ES-I3 (cell line): ENCODE measurements around the gene SRSF10.
"Not testable (repeated sequence)": the region's sequence is repeated elsewhere in the genome, so short reads cannot be mapped to it uniquely, and the experiment has no call there.

ENCODE experiments used
- H3K36me3 ChIP-seq: 2 replicates; pipeline ENCODE4 v1.6.1; 2013; ENCODE audit warnings: mild to moderate bottlenecking, low read length, control low read depth, moderate library complexity; ENCODE audit not compliant: insufficient read depth
- H3K4me1 ChIP-seq: 2 replicates; pipeline ENCODE4 v1.6.1; 2013; ENCODE audit warnings: mild to moderate bottlenecking, control low read depth, low read length; ENCODE audit not compliant: insufficient read depth
- H3K9ac ChIP-seq: 2 replicates; pipeline ENCODE4 v1.6.1; 2013; ENCODE audit warnings: low read depth, mild to moderate bottlenecking, low read length, moderate library complexity
- H3K9me3 ChIP-seq: 2 replicates; pipeline ENCODE4 v1.6.1; 2013; ENCODE audit warnings: mild to moderate bottlenecking, low read length, moderate library complexity; ENCODE audit not compliant: control insufficient read depth, insufficient read depth

Gene SRSF10

DNA sequence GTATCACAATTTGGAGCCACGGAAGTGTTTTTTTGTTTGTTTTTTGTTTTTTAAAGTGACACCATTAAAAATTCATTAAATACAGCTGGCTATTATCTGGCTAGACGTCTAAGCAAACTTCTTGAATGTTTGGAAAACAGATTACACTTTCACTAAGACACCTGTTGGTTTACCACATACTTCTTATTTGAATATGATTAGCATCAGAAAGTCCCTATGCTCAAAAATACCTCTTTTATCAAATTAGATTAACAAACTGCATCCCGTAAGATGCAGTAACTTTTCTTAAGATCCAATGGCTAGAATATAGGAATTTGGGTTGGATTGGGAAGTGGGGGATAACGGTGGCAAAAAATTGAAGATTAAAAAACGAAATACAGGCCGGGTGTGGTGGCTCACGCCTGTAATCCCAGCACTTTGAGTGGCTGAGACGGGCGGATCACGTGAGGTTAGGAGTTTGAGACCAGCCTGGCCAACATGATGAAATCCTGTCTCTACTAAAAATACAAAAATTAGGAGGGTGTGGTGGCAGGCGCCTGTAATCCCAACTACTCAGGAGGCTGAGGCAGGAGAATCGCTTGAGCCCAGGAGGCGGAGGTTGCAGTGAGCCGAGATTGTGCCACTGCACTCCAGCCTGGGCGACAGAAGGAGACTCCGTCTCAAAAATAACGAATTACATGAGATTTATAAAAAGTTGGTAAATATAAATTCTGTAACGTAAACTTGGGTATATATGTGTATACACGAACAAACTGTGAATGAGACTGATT, 21.9 kb downstream of the SRSF10 start:
- Histone ChIP-seq H3K4me1 (peaks cover 17% of the 10 kb centered on the region), H3K9ac (peak overlapping the region; percentile 95)
- H3K36me3 ChIP-seq, H3K9me3 ChIP-seq: not testable (repeated sequence)

DNA sequence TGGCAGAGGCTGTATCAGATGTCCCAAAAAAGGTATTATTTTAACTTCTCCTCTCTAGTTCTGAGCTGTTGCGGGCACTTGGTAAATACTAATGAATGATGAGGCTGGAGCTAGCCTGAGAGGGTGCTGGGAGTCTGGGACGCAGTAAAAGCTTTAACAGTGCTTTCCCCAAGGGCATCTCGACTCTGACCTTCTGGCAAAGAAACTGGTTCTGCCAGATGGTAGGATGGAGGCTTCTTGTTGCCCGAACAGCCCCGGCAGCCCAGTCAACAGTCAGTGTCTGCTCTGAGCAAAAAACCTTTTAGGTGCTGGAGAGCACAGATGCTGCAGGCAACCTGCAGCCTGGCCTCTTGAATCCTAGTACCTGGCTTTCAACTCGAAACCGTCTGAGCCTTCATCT, 23.0 kb downstream of the SRSF10 start:
- no peak overlapping the region for H3K9ac ChIP-seq
- H3K4me1 ChIP-seq = peaks cover 17% of the 10 kb centered on the region

DNA sequence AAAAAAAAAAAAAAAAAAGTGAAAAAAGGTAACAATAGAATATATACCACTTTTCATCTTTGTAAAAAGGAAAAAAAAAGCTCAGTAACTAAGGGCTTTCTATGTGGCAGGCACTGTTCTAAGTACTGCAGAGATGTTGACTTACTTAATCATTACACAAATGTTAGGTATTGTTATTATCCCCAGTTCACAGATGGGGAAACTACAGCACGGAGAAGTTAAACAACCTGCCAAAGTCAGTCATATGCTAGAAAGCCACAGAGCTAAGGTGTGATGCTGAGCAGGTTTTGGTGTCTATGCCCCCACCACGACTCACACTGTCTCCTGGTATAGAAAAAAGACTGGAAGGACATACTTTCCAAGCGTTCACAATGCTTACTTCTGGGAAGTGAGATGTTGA, 27.1 kb downstream of the SRSF10 start:
- H3K4me1 ChIP-seq = peaks cover 15% of the 10 kb centered on the region
- no peaks in the 10 kb centered on the region for H3K9me3 ChIP-seq
- H3K9ac ChIP-seq = no peak overlapping the region
- H3K36me3 ChIP-seq = no peaks in the 10 kb centered on the region

More for the DNA sequence above, 23.0 kb downstream of the SRSF10 start:
- no peaks in the 10 kb centered on the region for H3K9me3 ChIP-seq
- H3K36me3 ChIP-seq = no peaks in the 10 kb centered on the region

DNA sequence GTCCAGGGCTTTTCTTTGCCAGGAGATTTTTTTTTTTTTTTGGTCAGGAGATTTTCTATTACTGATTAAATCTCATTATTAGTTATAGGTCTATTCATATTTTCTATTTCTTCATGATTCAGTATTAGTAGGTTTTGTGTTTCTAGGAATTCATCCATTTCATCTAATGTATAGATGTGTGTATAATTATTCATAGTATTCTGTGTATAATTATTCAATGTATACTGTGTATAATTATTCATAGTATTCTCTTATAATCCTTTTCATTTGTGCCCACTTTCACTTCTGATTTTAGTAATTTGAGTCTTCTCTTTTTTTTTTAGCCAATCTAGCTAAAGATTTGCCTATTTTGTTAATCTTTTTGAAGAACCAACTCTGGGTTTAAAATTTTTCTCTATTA, 32.8 kb downstream of the SRSF10 start:
- no peaks in the 10 kb centered on the region; the same call in 1 of the 2 replicates for H3K4me1 ChIP-seq
- no peak overlapping the region for H3K9ac ChIP-seq
- no peaks in the 10 kb centered on the region for H3K36me3 ChIP-seq
- no peaks in the 10 kb centered on the region; the same call in 1 of the 2 replicates for H3K9me3 ChIP-seq

DNA sequence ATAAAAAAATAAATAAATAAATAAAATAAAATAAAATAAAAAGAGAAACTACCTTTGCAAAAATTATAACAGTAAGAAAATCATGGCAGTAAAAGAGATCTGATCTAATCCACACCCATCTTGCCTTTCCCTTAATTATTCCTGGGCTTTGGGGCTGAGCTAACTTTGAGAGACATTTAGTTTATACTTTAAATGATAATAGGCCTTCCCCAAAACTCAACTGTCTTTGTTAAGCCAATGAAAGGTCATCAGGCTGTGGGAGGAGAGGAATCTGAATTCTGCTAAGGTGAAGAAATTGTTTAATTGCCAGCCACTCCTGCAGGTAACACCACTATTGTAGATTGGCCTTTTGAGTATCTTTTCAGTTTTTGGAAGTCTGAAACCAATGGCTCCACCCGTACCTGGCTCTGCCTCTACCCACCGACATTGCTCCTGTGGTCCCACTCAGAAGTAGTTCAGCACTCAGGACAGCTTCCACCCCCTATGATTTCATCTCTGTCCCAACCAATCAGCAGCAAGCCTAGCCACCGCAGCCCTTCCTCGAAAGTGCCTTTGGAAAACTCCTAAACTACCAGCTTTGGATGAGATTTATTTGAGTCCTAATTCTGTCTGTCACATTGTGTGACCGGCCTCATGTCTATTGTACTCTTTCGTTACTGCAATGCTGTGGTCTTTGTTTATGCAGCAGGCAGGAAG, 43.5 kb downstream of the SRSF10 start:
- Histone ChIP-seq H3K36me3 (no peaks in the 10 kb centered on the region), H3K9ac (no peak overlapping the region), H3K9me3 (no peaks in the 10 kb centered on the region), H3K4me1 (no peaks in the 10 kb centered on the region)

DNA sequence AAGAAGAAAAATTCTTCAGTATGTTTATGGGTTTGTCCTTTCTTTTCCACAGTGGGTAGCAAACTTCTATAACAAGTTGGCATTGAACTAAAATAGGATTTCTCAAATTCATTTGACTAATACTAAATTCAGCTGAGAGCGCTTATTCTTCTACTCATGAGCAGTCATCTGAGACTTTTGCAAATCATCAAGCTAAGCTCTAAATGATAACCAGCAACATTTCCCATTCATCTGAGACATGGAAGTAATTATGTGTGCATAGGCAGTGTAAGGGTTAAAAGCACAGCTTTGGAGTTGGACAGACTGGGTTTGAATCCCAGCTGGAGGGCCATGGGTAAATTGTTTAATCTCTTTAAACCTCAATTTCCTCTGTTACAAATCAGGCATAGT, 48.6 kb downstream of the SRSF10 start:
- H3K4me1 ChIP-seq = 0 out of 2 replicates have a peak, but pooled peaks cover 5% of the 10 kb centered on the region
- H3K36me3 ChIP-seq = no peaks in the 10 kb centered on the region
- no peaks in the 10 kb centered on the region for H3K9me3 ChIP-seq
- H3K9ac ChIP-seq = no peak overlapping the region

DNA sequence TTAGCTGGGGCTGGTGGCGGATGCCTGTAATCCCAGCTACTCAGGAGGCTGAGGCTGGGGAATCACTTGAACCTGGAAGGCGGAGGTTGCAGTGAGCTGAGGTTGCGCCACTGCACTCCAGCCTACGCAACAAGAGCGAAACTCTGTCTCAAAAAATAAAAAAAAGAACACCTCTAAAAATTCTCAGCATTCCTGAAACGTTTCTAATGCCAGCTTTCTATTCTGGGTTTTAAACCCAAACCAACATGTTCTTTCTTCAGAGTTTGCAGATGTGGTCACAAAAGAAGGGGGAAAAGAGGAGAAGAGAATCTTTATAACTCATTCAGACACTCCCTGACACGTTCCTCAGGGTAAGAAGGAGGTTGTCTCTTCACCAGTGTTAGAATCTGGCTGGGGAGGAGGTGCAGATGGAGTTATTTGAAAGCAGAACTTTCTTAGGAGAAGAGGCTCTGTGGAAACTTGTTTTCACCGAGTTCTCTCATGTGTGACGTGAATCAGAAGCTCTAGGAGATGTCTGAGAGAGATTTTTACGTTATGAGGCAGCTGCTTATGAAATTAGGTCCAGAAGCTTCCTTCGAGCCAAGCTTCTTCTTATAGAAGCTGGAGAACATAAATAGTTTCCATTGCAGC, 49.2 kb downstream of the SRSF10 start:
- Histone ChIP-seq H3K4me1 (0 out of 2 replicates have a peak, but pooled peaks cover 5% of the 10 kb centered on the region), H3K9ac (no peak overlapping the region), H3K36me3 (no peaks in the 10 kb centered on the region), H3K9me3 (no peaks in the 10 kb centered on the region)

DNA sequence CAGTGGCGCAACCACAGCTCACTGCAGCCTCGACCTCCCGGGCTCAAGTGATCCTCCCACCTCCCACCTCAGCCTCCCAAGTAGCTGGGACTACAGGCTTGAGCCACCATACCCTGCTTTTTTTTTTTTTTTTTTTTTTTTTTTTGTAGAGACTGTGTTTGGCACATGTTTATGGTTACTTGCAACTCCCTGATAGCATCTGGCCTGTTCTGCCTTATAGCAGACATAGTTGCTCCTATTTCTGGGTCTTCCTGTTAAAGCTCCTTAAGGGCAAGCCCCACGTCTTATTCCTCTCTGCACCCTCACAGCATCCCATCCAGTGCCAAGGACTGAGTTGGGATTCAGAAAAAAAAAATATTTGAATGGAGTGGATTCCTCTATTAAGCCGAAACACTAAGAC, 49.9 kb downstream of the SRSF10 start:
- H3K9ac ChIP-seq = no peak overlapping the region

DNA sequence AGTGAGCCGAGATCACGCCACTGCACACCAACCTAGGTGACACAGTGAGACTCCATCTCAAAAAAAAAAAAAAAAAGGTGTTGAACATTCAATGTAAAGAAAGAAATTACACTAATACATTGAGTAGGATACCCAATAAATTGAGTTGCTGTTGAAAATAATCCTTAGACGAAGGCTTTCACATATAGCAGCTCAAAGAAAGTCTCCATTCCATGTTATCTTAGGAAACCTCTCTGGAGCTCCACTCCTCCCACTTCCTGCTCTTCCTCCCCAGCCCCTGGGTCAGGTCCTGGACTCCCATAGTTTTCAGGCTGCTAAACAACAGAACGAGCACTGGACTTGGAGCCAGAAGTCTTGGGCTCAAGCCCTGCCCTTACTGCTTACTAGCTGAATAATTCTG, 51.3 kb downstream of the SRSF10 start:
- Histone ChIP-seq H3K9ac (no peak overlapping the region), H3K9me3 (no peaks in the 10 kb centered on the region), H3K4me1 (0 out of 2 replicates have a peak, but pooled peaks cover 5% of the 10 kb centered on the region), H3K36me3 (no peaks in the 10 kb centered on the region)

More for the DNA sequence above, 49.9 kb downstream of the SRSF10 start:
- Histone ChIP-seq H3K36me3 (no peaks in the 10 kb centered on the region), H3K4me1 (0 out of 2 replicates have a peak, but pooled peaks cover 5% of the 10 kb centered on the region), H3K9me3 (no peaks in the 10 kb centered on the region)

DNA sequence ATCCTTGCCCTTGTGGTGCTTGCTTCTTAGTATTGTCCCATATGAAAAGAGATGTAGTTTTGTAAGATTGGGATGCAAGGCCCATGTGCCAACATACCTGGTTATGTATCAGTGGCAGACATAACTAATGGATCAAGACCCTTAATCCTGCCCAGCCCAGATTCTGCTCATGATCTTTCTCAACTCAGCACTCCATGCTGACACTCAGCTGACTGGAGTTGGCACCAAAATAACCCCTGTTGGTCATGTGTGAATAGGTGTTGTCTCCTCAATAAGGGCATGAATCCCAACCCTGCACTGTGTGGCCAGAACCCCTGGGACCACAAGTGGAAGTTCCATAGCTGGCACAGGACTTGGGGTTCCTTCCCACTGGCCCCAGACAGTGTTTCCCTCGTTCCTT, 53.0 kb downstream of the SRSF10 start:
- H3K9ac ChIP-seq = no peak overlapping the region
- H3K9me3 ChIP-seq = no peaks in the 10 kb centered on the region
- no peaks in the 10 kb centered on the region for H3K36me3 ChIP-seq
- H3K4me1 ChIP-seq = 0 out of 2 replicates have a peak, but pooled peaks cover 5% of the 10 kb centered on the region

DNA sequence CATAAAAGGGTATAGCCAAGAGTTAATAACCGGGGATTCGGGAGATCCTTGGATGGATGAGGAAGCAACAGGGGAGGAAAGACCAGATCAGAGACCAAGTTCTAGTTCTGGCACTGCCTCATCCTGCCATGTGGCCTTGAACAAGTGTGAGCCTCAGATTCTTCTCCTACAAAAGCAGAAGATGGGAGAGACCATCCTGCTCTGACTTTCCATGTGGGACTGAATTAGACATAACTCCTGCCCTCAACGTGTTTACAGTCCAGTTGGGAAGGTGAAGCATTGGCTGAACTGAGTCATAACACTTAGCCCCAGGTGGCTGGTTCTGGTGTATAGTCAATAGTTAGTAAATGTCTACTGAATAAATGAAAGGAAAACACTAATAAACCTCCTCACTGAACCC, 54.8 kb downstream of the SRSF10 start:
- H3K4me1 ChIP-seq = no peaks in the 10 kb centered on the region
- no peaks in the 10 kb centered on the region for H3K36me3 ChIP-seq
- H3K9me3 ChIP-seq = no peaks in the 10 kb centered on the region
- no peak overlapping the region for H3K9ac ChIP-seq

DNA sequence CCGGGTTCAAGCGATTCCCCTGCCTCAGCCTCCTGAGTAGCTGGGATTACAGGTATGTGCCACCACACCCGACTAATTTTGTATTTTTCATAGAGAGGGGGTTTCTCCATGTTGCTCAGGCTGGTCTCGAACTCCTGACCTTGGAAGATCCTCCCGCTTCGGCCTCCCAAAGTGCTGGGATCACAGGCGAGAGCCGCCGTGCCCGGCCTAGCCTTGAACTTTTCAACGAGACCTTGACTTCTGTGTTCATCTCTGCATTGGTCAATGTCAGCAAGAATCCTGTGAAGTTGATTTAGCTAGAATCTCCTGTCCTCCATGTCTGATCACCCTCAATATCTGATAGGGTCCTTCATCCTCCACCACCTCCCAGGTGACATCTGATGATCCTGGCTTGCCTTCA, 55.5 kb downstream of the SRSF10 start:
- Histone ChIP-seq H3K9me3 (no peaks in the 10 kb centered on the region), H3K4me1 (no peaks in the 10 kb centered on the region), H3K36me3 (no peaks in the 10 kb centered on the region), H3K9ac (no peak overlapping the region)

DNA sequence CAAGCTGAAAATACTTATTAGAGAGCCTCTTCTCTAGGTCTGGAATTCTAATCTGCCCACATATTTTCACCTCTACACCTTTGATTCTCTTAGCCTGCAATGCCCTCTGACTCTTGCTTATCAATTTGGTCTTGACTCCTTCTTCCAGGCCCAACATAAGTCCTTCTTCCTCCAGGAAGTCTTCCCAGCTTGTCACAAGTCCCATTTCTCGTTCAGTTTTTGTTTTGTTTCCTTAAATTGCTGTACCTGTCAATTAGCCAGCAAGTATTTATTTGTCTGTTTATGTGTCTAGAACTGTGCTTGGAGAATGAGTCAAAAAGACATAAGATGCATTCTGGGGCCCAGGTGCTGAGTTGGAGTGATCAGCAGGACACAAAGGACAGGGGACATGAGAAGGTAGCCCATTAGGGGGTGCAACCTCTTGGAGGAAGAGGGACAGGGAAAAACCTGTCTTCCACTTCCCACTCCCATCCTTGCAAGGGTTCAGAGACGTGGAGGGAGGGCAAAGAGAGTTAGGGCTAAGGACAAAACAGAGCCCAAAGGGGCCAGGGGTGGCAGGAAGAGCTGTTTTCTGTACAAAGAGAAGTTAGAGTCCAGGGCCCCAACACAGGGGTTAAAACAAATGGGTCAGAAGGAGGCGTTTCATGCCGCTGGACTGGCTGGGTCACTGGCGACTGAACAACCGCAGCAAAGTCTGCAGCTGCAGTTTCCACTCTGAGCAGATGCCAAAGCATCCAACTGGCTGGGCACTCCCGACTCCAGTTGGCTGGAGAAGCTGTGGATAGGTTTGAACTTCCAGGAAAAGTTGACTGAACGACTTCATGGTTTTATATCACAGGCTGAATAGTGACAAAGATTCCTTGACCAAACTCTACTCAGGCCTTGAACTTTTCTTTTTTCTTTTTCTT, 56.3 kb downstream of the SRSF10 start:
- no peak overlapping the region for H3K9ac ChIP-seq
- H3K36me3 ChIP-seq = no peaks in the 10 kb centered on the region
- H3K9me3 ChIP-seq = no peaks in the 10 kb centered on the region
- no peaks in the 10 kb centered on the region for H3K4me1 ChIP-seq
